ENCODE data around the gene SPRY1. TPM values are rescaled to one million over a fixed set of nuclear protein-coding genes. Genes with fewer than 3 reads are reported as not detected.

The SPRY1 gene
- total RNA-seq, 2 donors from 2014 or later = 27.2 to 29.0 TPM

DNA sequence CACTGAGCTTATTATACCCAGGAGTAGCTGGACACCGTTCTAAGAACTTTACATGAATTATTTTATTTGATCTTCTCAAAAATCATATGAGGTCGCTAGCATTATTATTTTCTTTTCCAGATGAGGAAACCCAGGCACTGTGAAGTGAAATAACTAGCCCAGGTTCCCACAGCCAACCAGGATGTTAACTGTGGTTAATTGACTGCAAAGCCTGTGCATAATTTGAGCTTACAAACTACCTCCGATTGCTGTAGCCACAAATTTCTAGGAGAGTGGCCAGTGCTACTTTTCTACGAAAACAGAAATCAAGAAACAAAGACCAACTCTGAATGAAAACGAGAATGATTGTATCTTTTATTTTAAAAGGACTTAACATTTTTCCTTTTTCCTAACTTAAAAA, 27.2 kb downstream of the SPRY1 start:
- intact Hi-C loops (cut with DNase I, micrococcal nuclease) = no loop called here
- ATAC-seq (no peak), DNase-seq (no peak)

DNA sequence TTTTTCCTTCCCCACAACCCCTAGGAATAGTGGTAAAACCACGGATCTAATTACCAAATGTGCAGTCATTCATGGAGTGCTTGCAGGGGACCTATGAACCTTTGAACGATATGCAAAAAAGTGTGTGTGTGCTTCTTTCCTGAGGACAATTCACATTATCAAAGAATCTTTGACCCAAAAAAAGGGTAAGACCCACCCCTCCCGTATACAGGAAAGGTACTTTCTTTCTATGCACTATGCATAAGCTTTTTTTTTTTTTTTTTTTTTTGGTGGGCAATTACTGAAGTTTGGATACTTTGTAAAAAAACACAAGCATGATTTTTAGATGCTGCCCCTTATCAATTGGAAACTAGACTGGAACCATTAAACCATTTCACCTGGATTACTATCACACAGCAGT, 31.4 kb downstream of the SPRY1 start:
- DNase-seq (no peak), ATAC-seq (no peak)
- intact Hi-C loops (cut with DNase I, micrococcal nuclease) = no loop called here

DNA sequence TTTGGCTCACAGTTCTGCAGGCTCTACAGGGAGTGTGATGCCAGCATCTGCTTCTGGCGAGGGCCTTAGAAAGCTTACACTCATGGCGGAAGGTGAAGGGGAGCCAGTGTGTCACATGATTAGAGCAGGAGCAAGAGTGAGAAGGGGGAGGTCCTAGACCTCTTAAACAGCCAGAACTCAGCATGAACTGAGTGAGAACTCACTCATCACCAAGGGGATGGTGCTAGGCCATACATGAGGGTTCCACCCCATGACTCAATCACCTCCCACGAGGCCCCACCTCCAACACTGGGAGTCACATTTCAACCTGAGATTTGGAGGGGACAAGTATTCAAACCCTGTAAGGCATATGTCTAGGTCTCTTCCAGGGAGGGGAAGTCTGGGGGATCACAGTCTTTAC, 33.4 kb downstream of the SPRY1 start:
- ATAC-seq (no peak), DNase-seq (no peak)
- intact Hi-C loops (cut with DNase I, micrococcal nuclease) = no loop called here

DNA sequence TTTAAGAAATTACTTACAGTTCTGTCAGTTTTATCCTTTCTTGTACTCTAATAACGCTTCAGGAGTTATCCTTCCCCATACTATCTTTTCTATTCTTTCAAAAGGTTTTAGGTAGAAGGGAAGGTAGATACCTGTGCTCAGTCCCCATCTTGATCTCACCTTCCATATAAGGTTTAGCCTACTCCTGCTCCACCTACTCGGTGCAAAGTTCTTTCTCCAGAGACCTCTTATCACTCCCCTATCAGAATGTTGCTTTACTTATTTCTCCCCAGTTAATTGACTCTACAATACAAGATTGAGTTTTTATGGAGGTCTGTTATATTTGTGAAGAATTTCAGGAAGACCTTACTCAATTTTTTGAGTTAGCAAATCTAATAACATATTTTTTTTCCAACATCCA, 33.9 kb downstream of the SPRY1 start:
- DNase-seq = no peak
- intact Hi-C loops (cut with DNase I, micrococcal nuclease) = no loop called here
- no peak for ATAC-seq

DNA sequence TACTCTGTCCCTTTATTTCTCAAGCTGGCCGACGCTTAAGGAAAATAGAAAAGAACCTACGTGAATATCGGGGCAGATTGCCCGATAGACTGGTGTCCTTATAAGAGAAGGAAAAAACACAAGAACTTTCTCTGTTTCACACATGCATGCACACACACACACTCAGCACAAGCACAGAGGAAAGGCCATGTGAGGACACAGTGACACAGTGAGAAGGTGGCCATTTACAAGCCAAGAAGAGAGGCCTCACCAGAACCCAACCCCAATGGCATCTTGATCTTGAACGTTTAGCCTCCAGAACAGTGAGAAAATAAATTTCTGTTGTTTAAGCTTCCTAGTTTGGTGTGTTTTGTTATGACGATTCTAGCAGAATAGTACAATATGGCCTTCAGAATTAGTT, 37.0 kb downstream of the SPRY1 start:
- intact Hi-C loops (cut with DNase I, micrococcal nuclease) = no loop called here
- ATAC-seq (no peak), DNase-seq (no peak)

- intact Hi-C loops (cut with DNase I, micrococcal nuclease) = no loop called here
Measured at GRCh38 chr4:123433976-123434375, 37.4 kb downstream of the SPRY1 start.

DNA sequence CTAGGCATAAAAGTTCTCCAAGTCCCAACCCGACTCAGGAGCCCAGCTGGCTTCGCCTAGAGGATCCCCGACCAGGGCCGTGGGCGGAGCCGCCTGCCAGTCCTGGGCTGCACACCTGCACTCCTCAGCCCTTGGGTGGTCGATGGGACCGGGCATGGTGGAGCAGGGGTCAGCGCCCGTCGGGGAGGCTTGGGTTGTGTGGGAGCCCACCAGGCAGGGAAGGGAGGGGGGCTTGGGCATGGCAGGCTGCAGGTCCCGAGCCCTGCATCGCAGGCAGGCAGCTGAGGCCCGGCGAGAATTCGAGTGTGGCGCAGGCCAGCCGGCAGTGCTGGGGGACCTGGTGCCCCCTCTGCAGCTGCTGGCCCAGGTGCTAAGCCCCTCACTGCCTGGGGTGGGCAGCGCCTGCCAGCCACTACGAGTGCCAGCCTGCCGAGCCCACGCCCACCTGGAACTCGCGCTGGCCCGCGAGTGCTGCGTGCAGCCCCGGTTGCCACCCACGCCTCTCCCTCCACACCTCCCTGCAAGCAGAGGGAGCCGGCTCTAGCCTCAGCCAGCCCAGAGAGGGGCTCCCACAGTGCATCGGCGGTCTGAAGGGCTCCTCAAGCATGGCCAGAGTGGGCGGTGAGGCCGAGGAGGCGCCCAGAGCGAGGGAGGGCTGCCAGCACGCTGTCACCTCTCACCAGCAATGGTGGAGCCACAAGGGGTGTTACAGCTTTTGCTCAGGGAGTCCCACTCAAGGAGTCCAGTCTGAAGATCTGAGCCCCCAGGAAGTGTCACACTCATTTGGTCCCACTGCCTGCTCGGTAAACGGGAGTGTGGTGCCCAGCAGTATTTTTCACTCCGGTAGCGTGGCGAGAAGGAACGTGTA, 38.9 kb downstream of the SPRY1 start:
- ATAC-seq (no peak), DNase-seq (no peak)

More at GRCh38 chr4:123433976-123434375, 37.4 kb downstream of the SPRY1 start:
- no peak for DNase-seq
- no peak for ATAC-seq

GRCh38 chr4:123438031-123438430, 41.4 kb downstream of the SPRY1 start:
- DNase-seq (no peak), ATAC-seq (no peak)
- intact Hi-C loops (cut with DNase I, micrococcal nuclease) = no loop called here

More for the DNA sequence above, 38.9 kb downstream of the SPRY1 start:
- intact Hi-C loops (cut with DNase I, micrococcal nuclease) = no loop called here

GRCh38 chr4:123443401-123444289, 47.0 kb downstream of the SPRY1 start:
- DNase-seq (peak in 1 of 2 donors; percentile 21), ATAC-seq (peak; percentile 71)
- intact Hi-C loops (cut with DNase I, micrococcal nuclease) = no loop called here

GRCh38 chr4:123444290-123444731, 47.7 kb downstream of the SPRY1 start:
- DNase-seq (peak; percentile 59 to 60), ATAC-seq (peak; percentile 96)
- intact Hi-C loops (cut with DNase I, micrococcal nuclease) = no loop called here

DNA sequence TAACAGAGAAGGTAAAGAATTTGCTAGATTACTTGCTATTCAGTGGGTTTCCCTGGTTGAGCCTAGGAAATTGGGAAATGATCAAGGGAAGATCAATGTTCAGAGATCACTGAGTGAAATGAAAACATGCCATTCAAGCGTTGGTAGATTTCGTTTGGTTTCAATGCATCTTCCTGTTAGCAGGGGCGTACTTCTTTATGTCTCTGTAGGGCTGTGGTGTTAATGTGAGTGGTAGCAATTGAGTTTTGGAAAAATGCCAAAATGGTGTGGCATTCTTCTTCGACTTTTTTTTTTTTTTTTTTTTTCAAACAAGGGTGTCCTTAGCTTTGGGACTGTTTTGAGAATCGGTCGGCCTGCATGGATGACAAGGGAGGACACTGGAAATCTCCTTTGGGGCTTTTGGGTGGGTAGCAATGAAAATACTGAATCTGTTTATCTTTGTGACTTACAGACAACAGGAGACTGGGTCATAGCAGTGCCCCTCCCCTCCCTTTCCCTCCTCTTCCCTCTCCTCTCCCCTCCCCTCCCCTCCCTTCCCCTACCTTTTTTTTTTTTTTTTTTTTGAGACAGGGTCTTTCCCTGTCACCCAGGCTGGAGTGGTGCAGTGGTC, 50.4 kb downstream of the SPRY1 start:
- DNase-seq = no peak
- intact Hi-C loops (cut with DNase I, micrococcal nuclease) = no loop called here
- ATAC-seq = no peak

DNA sequence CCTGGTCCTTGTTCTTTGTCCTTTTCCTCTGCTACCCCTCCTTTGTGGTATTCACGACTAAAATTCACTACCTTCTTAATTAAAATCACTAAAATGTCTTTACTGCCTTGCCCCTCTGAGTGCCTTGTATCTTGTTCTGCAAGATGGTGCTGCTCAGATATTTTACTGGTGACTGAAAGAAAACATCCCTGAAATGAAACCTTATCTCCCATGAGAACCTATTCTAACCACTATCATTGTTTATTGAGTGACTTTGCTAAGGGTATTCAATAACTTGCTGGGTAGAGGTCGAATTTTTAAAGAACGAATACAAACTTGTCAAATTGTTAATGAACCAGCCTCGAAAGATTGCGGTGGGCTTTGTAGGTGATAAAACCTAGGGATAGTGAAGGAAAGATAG, 52.8 kb downstream of the SPRY1 start:
- ATAC-seq (no peak), DNase-seq (no peak)
- intact Hi-C loops (cut with DNase I, micrococcal nuclease) = no loop called here

DNA sequence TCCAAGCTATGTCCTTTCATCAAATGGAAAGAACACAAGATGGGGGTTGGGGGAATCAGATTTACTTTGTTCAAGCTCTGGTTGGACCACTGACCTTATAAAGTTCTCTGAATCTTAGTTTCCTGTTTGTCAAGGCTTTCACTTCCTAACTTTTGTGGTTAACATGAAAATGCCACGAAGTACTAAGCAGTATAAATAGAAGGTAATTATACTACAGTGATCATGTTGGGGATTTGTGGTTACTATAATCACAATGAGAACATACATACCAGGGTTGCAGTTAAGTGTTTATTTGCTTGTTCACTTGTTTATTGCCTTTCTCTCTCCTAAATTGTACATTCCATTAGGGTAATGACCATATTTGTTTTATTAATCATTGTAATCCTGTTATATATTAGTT, 53.2 kb downstream of the SPRY1 start:
- DNase-seq (no peak), ATAC-seq (no peak)
- intact Hi-C loops (cut with DNase I, micrococcal nuclease) = no loop called here

DNA sequence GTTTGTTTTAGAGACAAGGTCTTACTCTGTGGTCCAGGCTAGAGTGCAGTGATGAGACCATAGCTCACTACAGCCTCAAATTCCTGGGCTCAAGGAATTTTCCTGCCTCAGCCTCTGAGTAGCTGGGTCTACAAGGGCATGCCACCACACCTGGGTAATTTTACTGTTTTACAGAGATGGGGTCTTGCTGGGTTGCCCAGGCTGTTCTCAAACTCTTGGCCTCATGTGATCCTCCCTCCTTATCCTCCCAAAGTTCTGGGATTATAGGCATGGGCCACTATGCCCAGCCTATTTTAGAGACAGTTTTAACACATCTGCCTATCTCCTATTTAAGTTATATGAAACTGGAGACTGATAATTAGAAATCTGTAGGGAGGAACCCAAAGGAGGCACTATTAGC, 53.8 kb downstream of the SPRY1 start:
- DNase-seq (no peak), ATAC-seq (no peak)
- intact Hi-C loops (cut with DNase I, micrococcal nuclease) = no loop called here

DNA sequence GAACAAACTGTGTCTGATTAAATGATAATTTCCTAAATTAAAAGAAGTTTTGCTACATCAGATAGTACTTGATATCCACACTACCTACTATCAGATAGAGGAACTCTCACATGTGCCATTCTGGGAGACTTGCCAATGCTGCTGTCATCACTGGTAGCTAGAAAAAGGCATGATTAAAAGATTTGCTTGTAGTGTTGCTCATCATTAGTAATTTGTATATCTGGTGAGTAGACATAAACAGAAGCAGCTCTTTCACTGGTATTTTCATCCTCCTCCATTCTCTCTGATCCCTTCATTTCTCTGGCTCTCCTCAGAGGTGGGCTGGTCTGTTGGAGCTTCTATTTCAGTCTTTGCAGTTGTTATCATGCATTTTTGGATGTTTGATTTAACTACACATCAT, 56.0 kb downstream of the SPRY1 start:
- DNase-seq = peak; percentile 49 to 53
- ATAC-seq = no peak
- intact Hi-C loops (cut with DNase I, micrococcal nuclease) = no loop called here

DNA sequence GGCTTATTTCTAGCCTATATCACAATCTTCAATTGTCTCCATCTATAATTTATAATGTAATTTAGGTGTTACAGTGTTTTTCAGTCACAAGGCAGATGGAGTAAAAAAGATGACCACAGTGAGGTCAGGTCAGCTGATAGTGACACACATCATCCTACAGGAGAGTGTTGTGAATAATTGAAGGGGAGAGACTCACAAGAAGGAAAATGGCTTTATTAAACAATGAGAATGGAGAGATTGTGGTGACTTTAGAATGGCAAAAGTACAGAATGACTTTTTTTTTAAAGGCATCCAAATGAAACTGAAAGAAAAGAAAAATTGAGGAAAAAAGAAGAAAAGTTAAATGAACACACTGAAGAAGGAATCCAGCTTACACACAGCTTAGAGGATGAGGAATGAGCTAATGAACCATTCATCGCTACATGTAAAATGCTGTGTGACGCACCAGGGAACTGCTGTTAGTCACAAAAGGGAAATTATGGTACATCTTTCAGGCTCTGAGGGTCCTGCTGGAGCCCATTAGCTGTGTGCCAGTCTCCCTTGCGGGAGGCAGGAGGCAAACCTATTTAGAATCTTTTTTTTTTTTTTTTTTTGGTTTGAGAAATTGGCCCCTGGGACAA, 56.6 kb downstream of the SPRY1 start:
- intact Hi-C loops (cut with DNase I, micrococcal nuclease) = no loop called here
- ATAC-seq (no peak), DNase-seq (no peak)
